Suprapubic skin (tissue), 4 donors: ENCODE results near the gene AHDC1. TPM values are rescaled to one million over a fixed set of nuclear protein-coding genes. Genes with fewer than 3 reads are reported as not detected.
A peak's percentile ranks its signal among the peaks of the same experiment; 100 is the strongest.
"Not testable (repeated sequence)": the region's sequence is repeated elsewhere in the genome, so short reads cannot be mapped to it uniquely, and the experiment has no call there.

Experiments
- DNase-seq, 2 donors: peaks; one replicate each; pipeline ENCODE4 v3.0.0-alpha.2; 2019; ENCODE audit warnings: low spot score in 2 of 2
- H3K27ac ChIP-seq: fragments of 200-600 bp; sonication (generic); one replicate; pipeline ENCODE4 v1.5.1; 2019
- H3K27me3 ChIP-seq: fragments of 200-600 bp; sonication (generic); one replicate; pipeline ENCODE4 v1.5.1; 2019
- H3K36me3 ChIP-seq: fragments of 200-600 bp; sonication (generic); one replicate; pipeline ENCODE4 v1.5.1; 2019
- H3K4me1 ChIP-seq: fragments of 200-600 bp; sonication (generic); one replicate; pipeline ENCODE4 v1.5.1; 2019
- H3K4me3 ChIP-seq: fragments of 200-600 bp; sonication (generic); one replicate; pipeline ENCODE4 v1.5.1; 2019; ENCODE audit warnings: mild to moderate bottlenecking
- H3K9me3 ChIP-seq: fragments of 200-600 bp; sonication (generic); one replicate; pipeline ENCODE4 v1.5.1; 2019
- EP300 ChIP-seq: sonication (generic); formaldehyde crosslinking; IDR thresholded peaks from one replicate; pipeline ENCODE4 v1.6.1; 2017; ENCODE audit warnings: antibody characterized with exemption
- POLR2A ChIP-seq, 2 donors: fragments of 450-650 bp; IDR thresholded peaks; one replicate each; pipeline ENCODE4 v1.6.1; 2017; ENCODE audit warnings: antibody characterized with exemption in 2 of 2, mild to moderate bottlenecking in 2 of 2, moderate library complexity in 2 of 2
- POLR2AphosphoS5 ChIP-seq, 3 donors: sonication (generic); formaldehyde crosslinking; IDR thresholded peaks; one replicate each; pipeline ENCODE4 v1.6.1; 2017; ENCODE audit warnings: antibody characterized with exemption in 3 of 3
- WGBS: methylation state at CpG from one replicate; pipeline ENCODE4 v1.1.5; 2018; 5-methylcytosine and 5-hydroxymethylcytosine counted together
- total RNA-seq, 4 donors: library from RNA; depleted of rRNA; stranded (reverse); fragments of >200 nt; gene quantifications; one replicate each; pipeline ENCODE4 v1.1.0, GENCODE V29; 2016
- TF ChIP-seq, protein P1 (sequence below), 2 donors: fragments of 200-600 bp in 1 of 2; fragments of 450-650 bp in 1 of 2; sonication (generic) in 1 of 2; IDR thresholded peaks; one replicate each; pipeline ENCODE4 v1.5.1; 2016 to 2019; ENCODE audit warnings: antibody characterized with exemption in 2 of 2, mild to moderate bottlenecking in 1 of 2, moderate library complexity in 1 of 2

AHDC1 gene
- total RNA-seq, 4 donors from 2014 or later = 46.7 to 103 (median 60.1) TPM

- no peak for DNase-seq
- peak overlapping the region; percentile 84 for H3K27ac ChIP-seq
- no peaks in the 10 kb centered on the region for H3K9me3 ChIP-seq
- TF ChIP-seq POLR2AphosphoS5 (IDR thresholded peaks at IDR 0.05) (no peak), POLR2A (IDR thresholded peaks at IDR 0.05) (no peak), EP300 (no peak)
- TF ChIP-seq, protein P1, sequence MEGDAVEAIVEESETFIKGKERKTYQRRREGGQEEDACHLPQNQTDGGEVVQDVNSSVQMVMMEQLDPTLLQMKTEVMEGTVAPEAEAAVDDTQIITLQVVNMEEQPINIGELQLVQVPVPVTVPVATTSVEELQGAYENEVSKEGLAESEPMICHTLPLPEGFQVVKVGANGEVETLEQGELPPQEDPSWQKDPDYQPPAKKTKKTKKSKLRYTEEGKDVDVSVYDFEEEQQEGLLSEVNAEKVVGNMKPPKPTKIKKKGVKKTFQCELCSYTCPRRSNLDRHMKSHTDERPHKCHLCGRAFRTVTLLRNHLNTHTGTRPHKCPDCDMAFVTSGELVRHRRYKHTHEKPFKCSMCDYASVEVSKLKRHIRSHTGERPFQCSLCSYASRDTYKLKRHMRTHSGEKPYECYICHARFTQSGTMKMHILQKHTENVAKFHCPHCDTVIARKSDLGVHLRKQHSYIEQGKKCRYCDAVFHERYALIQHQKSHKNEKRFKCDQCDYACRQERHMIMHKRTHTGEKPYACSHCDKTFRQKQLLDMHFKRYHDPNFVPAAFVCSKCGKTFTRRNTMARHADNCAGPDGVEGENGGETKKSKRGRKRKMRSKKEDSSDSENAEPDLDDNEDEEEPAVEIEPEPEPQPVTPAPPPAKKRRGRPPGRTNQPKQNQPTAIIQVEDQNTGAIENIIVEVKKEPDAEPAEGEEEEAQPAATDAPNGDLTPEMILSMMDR (IDR thresholded peaks at IDR 0.05) = no peak
- H3K27me3 ChIP-seq = no peaks in the 10 kb centered on the region
- peaks cover 65% of the 10 kb centered on the region for H3K4me1 ChIP-seq
- no peaks in the 10 kb centered on the region for H3K36me3 ChIP-seq
- WGBS = 75% methylated on average over 13 of the region's 14 CpGs
- H3K4me3 ChIP-seq = peak overlapping the region; percentile 55
Measured at GRCh38 chr1:27632387-27633297, 28.7 kb upstream of the AHDC1 start.

DNA sequence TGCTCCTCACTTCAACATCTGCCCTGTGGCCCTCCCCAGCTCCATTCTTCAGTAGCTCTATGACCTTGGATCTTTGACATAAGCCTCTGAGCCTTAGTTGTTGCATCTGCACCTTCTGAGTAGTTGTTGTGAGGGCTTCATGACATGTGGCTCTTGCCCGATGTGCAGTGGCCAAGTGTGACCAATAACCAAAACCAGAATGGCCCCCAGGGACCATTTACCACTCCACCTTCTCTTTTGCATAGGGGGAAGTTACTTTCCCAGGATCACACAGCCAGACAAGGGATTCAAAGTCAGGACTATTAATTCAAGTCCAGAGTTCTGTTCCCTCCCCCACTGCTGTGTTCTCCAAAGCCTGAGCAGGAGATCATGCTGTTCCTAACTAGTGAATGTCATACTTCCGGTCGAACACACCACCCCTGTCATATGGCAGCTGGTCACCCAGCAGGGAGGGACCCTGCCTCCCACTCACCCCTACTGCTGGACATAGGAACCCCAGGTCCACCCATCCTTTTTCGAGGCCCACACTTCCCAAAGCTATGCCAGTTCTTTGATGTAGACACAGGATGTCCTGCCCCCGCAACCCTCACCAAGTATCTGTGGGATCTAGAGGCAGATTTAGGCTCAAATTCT lies 27.0 kb upstream of the AHDC1 start:
- Histone ChIP-seq H3K27me3 (no peaks in the 10 kb centered on the region), H3K4me1 (peaks cover 64% of the 10 kb centered on the region), H3K9me3 (no peaks in the 10 kb centered on the region), H3K36me3 (no peaks in the 10 kb centered on the region), H3K4me3 (no peak overlapping the region), H3K27ac (peak overlapping the region; percentile 84)
- WGBS = 45% methylated on average over 5 of the region's 5 CpGs
- DNase-seq = no peak
- TF ChIP-seq, protein P1 (IDR thresholded peaks at IDR 0.05) = no peak
- TF ChIP-seq POLR2A (IDR thresholded peaks at IDR 0.05) = no peak
- TF ChIP-seq POLR2AphosphoS5 (IDR thresholded peaks at IDR 0.05) = no peak
- TF ChIP-seq EP300 = no peak

GRCh38 chr1:27628712-27629111 lies 24.8 kb upstream of the AHDC1 start:
- Histone ChIP-seq H3K27ac (peak overlapping the region; percentile 9), H3K27me3 (no peaks in the 10 kb centered on the region), H3K4me3 (no peak overlapping the region), H3K9me3 (no peaks in the 10 kb centered on the region), H3K36me3 (no peaks in the 10 kb centered on the region), H3K4me1 (peaks cover 73% of the 10 kb centered on the region)
- DNase-seq = peak in 1 of 2 donors; percentile 62
- TF ChIP-seq EP300 = no peak
- WGBS = 80% methylated on average over 3 of the region's 3 CpGs

DNA sequence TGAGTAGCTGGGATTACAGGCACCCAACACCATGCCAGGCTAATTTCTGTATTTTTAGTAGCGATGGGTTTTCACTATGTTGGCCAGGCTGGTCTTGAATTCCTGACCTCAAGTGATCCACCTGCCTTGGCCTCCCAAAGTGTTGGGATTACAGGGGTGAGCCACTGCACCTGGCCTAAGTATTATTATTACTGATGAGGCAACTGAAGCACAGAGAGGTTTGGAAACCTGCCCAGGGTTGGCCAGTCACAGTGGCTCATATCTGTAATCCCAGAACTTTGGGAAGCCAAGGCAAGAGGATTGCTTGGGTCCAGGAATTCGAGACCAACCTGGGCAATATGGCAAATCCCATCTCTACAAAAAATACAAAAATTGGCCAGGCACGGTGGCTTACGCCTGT lies 23.8 kb upstream of the AHDC1 start:
- H3K27me3 ChIP-seq, H3K27ac ChIP-seq, DNase-seq, H3K36me3 ChIP-seq, H3K9me3 ChIP-seq, H3K4me3 ChIP-seq: not testable (repeated sequence)
- 94% methylated on average over 4 of the region's 4 CpGs for WGBS
- H3K4me1 ChIP-seq = peaks cover 63% of the 10 kb centered on the region

- no peak overlapping the region for H3K4me3 ChIP-seq
- no peak overlapping the region for H3K27ac ChIP-seq
- DNase-seq = no peak
- 95% methylated on average over 5 of the region's 5 CpGs for WGBS
- no peaks in the 10 kb centered on the region for H3K9me3 ChIP-seq
- peaks cover 56% of the 10 kb centered on the region for H3K4me1 ChIP-seq
- TF ChIP-seq, protein P1 (IDR thresholded peaks at IDR 0.05) = no peak
- TF ChIP-seq EP300 = no peak
- TF ChIP-seq POLR2A (IDR thresholded peaks at IDR 0.05) = no peak
- TF ChIP-seq POLR2AphosphoS5 (IDR thresholded peaks at IDR 0.05) = no peak
- no peaks in the 10 kb centered on the region for H3K36me3 ChIP-seq
- H3K27me3 ChIP-seq = no peaks in the 10 kb centered on the region
Measured at GRCh38 chr1:27627061-27627460, 23.1 kb upstream of the AHDC1 start.
